HL-60/S4 (cell line): ENCODE data around the gene DNM3.

Experiments used
- in situ Hi-C: fragments of 300-500 bp; cut with MboI; formaldehyde crosslinking; loops from 2 replicates; pipeline ENCODE4 v1.14.3; 2022; ENCODE audit warnings: low sequenced_read_pairs

Gene DNM3

GRCh38 chr1:172400722-172401105, 559.4 kb downstream of the DNM3 start:
- in situ Hi-C loops = no loop called here

GRCh38 chr1:172401477-172401876, 560.2 kb downstream of the DNM3 start:
- in situ Hi-C loops = no loop called here

GRCh38 chr1:172401892-172402291, 560.6 kb downstream of the DNM3 start:
- in situ Hi-C loops = no loop called here

DNA sequence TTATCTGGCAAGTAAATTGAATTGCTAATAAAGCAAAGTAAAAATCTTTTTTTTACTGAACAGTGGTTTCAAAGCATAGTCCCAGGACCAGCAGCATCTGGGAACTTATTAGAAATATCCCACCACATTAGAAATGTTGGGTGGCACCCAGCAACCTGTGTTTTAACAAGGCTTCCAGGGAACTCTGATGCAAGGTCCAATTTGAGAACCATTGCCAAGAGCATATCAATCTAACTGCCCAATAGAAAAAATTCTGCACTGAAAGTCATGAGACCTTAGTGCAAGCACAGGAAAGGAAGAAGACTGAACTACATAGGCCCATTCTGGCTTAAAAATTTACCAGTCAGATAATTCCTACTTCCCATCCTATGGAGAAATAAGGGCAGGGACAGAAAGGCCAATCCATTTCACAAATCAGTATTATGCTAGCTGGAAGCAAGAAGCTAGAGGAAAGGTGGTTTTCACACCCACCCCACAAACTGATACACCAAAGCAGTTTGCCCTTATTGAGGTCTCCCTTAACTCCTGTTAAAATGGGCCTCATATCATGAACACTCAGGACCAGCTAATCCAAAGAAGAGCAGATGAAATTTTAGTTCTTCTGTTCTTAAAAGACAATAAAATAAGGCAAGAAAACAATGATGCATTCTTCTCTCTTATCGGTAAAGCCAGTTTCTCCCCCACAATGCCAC, 561.7 kb downstream of the DNM3 start:
- in situ Hi-C loops = no loop called here

GRCh38 chr1:172404121-172404520, 562.8 kb downstream of the DNM3 start:
- in situ Hi-C loops = no loop called here

- in situ Hi-C loops = no loop called here
Measured at GRCh38 chr1:172405912-172406311, 564.6 kb downstream of the DNM3 start.

DNA sequence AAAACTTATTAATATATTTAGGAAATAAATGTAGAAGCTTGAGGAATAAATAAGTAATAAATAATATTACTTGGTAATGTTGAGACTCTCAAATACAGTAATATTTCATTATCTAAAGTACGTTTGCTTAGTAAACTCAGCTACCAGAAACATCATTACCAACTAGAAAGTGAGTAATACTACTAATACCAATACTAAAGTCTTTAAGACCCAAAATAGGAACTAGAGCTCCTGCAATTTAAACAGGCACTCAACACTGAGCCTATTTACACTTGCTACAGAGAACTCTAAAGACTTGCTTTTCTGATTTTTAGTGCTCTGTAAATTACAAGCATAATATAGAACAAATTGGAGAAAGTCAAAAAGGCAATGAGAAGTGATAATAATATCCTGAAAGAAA, 565.7 kb downstream of the DNM3 start:
- in situ Hi-C loops = no loop called here

GRCh38 chr1:172408958-172409357, 567.7 kb downstream of the DNM3 start:
- in situ Hi-C loops = no loop called here

DNA sequence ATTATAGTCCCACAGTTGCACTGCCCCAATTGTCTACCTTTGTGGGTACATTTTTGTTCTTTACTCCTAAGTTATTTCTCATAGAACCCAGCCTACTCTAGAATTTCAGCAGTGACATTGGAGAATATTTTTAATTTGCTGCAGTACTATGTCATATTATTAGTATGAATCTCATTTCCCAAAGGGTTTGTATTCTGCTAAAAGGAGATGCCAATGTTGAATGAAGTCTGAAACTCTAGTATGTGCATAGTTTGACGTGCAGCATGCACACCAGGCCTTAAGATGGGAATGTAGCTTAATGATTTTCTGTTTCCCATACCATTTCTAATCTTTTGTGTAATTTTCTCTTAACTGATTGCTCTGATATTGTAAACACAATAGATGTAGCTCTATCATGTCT, 568.7 kb downstream of the DNM3 start:
- in situ Hi-C loops = no loop called here

DNA sequence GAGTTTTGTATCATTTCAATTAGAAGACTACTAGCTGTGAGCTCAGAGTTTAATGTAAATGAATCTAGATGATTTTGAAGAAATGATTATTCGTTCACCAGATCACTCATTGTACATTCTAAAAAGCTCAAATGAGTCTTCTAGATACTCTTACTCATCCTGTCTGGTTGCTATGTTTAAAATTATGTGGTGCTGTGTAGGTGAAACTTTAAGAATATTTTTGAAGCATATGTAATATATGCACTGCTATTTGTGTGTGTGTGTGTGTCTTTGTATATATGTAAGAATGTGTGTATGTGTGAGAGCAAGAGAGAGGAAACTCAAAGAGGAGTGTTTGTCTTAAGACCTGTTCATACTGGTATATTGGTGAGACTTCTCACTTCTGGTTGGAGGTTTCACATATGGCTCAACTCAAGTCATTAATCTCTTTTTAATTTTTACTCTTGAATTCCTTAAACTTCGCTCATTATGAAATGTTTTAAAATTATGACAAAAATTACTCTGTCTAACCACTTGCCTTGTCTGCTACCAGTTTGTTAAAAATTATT, 570.6 kb downstream of the DNM3 start:
- in situ Hi-C loops = no loop called here

DNA sequence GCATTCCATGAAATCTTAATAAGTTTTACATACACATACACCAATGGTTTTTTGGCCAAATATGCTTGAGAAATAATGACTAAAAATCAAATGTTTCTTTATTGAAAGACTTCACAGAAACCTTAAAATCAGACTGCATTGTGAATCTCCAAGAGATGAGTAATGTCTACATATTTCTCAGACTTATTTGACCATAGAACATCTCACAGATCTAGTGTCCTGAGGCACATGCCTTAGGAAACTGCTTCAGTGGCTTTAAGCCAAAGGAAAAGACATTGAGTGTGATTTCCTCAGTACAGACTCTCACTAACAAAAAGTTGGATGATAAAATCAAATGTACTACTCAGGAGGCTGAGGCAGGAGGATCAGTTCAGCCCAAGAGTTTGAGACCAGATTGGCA, 573.0 kb downstream of the DNM3 start:
- in situ Hi-C loops = no loop called here

- in situ Hi-C loops = no loop called here
Measured at GRCh38 chr1:172416496-172417035, 575.3 kb downstream of the DNM3 start.

GRCh38 chr1:172417557-172417956, 576.3 kb downstream of the DNM3 start:
- in situ Hi-C loops = no loop called here

DNA sequence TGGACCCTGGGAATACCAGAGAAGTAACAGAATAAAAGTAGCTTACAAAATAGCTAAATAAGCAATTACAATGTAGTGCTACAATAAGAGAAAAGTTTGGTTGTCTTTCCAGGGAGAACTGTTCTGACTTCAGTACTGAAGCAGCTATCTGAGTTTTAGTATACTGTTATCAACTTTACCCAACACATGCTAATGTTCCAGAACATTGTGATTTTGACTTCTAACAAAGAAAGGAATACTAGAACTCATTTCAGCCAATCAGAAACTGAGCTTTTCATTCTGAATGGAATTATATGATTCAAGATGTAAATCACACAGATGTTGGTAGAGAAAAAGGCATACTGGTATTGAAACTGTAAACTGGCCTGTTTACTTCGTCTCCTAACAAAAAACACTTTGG, 579.1 kb downstream of the DNM3 start, which contains the start of gene C1orf105:
TSS of gene C1orf105 (plus strand) at position 301 of the 400 bp plus-strand sequence. CDS start 201 bp downstream, outside the sequence.
- in situ Hi-C loops = no loop called here

- in situ Hi-C loops = no loop called here
Measured at GRCh38 chr1:172421974-172422604, 580.8 kb downstream of the DNM3 start.

DNA sequence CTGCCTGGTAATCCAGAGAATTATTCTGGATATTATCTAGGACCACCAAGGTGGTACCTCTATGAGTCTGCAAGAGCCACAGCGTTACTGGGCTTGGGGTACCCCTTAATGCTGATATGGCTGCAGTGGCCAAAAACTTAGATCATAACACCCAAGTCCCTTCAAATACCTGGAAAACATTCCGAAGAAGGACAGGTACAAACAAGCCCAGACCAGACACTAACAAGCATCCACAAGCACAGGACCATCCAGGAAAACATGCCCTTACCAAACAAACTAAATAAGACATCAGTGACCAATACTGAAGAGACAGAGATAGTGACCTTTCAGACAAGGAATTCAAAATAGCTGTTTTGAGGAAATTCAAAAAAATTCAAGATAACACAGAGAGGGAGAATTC, 582.0 kb downstream of the DNM3 start:
- in situ Hi-C loops = no loop called here

DNA sequence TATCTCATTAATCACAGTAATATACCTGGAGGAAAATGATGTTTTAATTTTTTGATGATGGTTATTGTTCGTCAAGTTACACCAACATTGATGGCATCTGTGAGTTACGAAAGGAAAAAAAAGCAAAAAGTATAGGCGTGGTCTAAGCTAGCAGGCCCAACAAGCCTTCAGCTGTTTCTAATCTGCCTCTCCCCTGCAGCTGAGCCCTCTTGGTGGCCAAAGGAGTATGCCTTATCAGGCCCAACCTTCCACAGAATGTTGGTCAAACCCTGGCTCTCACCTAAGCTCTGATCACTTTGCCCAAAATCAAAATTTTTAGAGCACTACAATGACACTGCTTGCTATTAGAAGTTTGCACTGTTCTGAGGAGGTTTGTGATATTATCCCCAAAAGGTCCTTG, 584.0 kb downstream of the DNM3 start:
- in situ Hi-C loops = no loop called here

- in situ Hi-C loops = no loop called here
Measured at GRCh38 chr1:172427191-172427590, 585.9 kb downstream of the DNM3 start.

DNA sequence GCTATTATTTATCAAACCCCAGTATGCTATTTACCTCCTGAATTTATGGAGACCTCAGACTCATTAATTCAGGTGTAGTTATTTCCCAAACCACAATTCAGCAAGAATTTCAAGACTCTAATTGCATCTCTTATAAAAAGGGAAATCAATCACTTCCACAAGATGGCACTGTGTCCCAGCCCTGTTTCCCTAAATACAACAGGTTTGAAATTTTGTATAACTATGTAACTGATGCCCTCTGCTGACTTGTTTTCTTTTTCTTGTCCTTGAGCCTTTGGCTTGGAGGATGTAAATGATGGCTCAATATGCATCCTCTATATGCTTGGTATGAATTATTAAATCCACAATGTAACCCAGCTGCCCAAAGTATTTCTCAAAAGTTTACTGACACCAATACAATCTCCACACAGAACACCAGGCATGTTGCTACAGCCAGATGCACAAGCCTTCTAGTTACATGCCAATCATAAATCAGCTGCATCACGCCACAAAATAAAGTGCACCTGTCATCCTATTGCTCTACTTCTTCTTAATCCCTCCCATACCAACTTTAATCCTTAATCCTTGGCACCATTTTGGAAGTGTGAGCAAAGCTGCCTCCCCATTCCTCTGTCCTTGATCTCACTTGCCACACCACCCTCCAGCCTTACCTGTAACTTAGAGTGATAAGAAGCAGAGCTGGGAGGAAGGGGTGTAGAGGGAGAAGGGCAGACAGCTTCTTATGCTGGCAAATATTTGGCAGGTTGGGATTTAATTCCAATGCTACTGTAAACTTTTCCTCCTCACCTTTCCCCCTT, 588.2 kb downstream of the DNM3 start:
- in situ Hi-C loops = no loop called here

GRCh38 chr1:172430128-172430454, 588.8 kb downstream of the DNM3 start:
- in situ Hi-C loops = no loop called here

DNA sequence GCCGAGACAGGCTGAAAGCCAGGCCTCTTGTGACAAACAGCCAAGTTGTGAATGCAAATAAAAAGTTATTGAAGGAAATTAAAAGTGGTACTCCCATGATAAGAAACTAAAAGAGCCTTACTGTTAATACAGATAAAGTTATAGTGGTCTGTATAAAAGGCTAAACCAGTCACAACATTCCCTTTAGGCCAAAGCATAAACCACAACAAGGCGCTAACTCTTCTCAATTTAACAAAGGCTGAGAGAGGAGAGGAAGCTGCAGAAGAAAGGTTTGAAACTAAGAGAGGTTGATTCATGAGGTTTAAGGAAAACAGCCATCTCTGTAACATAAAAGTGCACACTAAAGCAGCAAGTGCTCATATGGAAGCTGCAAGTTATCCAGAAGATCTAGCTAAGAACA, 589.9 kb downstream of the DNM3 start:
- in situ Hi-C loops = no loop called here
